Breast epithelium (tissue), 4 donors: Measurements from ENCODE around the gene BUB1B. TPM values are rescaled to one million over a fixed set of nuclear protein-coding genes. Genes with fewer than 3 reads are reported as not detected.

Experiments
- DNase-seq, 2 donors: peaks; one replicate each; pipeline ENCODE4 v3.0.0-alpha.2; 2019; ENCODE audit warnings: low spot score in 2 of 2
- H3K27ac ChIP-seq, 2 donors: fragments of 200-600 bp; sonication (generic) in 1 of 2; one replicate each; pipeline ENCODE4 v1.5.1; 2016 to 2019; ENCODE audit warnings: mild to moderate bottlenecking in 1 of 2
- H3K27me3 ChIP-seq, 2 donors: fragments of 200-600 bp; sonication (generic) in 1 of 2; one replicate each; pipeline versions ENCODE4 v1.5.1 to v1.6.0; 2017 to 2019; ENCODE audit warnings: control low read depth in 1 of 2, mild to moderate bottlenecking in 1 of 2
- H3K36me3 ChIP-seq: fragments of 200-600 bp; one replicate; pipeline ENCODE4 v1.5.1; 2019
- H3K4me1 ChIP-seq, 2 donors: fragments of 200-600 bp; sonication (generic); one replicate each; pipeline ENCODE4 v1.5.1; 2016 to 2019; ENCODE audit warnings: control low read depth in 1 of 2
- H3K4me3 ChIP-seq, 3 donors: fragments of 200-600 bp; sonication (generic); 1 replicate in 2 of 3; 2 replicates in 1 of 3; pipeline ENCODE4 v1.5.1; 2016 to 2019; ENCODE audit warnings: mild to moderate bottlenecking in 3 of 3, moderate library complexity in 2 of 3
- H3K9me3 ChIP-seq, 2 donors: fragments of 200-600 bp; sonication (generic) in 1 of 2; one replicate each; pipeline ENCODE4 v1.5.1; 2016 to 2019; ENCODE audit warnings: control low read depth in 1 of 2
- CTCF ChIP-seq, 3 donors: fragments of 450-650 bp; IDR thresholded peaks; one replicate each; pipeline ENCODE4 v1.5.1; 2016 to 2017; ENCODE audit warnings: antibody characterized with exemption in 3 of 3, mild to moderate bottlenecking in 3 of 3, moderate library complexity in 3 of 3
- POLR2A ChIP-seq: fragments of 450-650 bp; IDR thresholded peaks from one replicate; pipeline ENCODE4 v1.6.1; 2016; ENCODE audit warnings: antibody characterized with exemption, mild to moderate bottlenecking, moderate library complexity
- POLR2AphosphoS5 ChIP-seq, 3 donors: sonication (generic); formaldehyde crosslinking; IDR thresholded peaks; one replicate each; pipeline ENCODE4 v1.6.1; 2017; ENCODE audit warnings: antibody characterized with exemption in 3 of 3
- intact Hi-C: fragments of 100-400 bp; cut with DNase I; formaldehyde crosslinking; loops from one replicate; pipeline ENCODE4 v1.15.1; 2023; ENCODE audit warnings: low total_unique reads
- total RNA-seq, 3 donors: library from RNA; depleted of rRNA; stranded (reverse); fragments of >200 nt; gene quantifications; one replicate each; pipeline ENCODE4 v1.1.0, GENCODE V29; 2016

Gene BUB1B
- total RNA-seq, 3 donors from 2014 or later: 0.33 to 1.9 (median 1.4) TPM

GRCh38 chr15:40182358-40183029, 21.6 kb downstream of the BUB1B start:
- TF ChIP-seq POLR2AphosphoS5 (IDR thresholded peaks at IDR 0.05): no peak
- TF ChIP-seq POLR2A: no peak
- no peak for TF ChIP-seq CTCF (IDR thresholded peaks at IDR 0.05)
- intact Hi-C loops: no loop called here
- no peak for DNase-seq
- H3K4me1 ChIP-seq: no peaks in the 10 kb centered on the region
- H3K27ac ChIP-seq: no peak overlapping the region
- no peaks in the 10 kb centered on the region for H3K36me3 ChIP-seq
- no peaks in the 10 kb centered on the region for H3K27me3 ChIP-seq
- H3K4me3 ChIP-seq: no peak overlapping the region
- H3K9me3 ChIP-seq: no peaks in the 10 kb centered on the region

GRCh38 chr15:40183636-40184463, 23.0 kb downstream of the BUB1B start:
- Histone ChIP-seq H3K27ac (no peak overlapping the region), H3K36me3 (no peaks in the 10 kb centered on the region), H3K9me3 (no peaks in the 10 kb centered on the region), H3K4me1 (no peaks in the 10 kb centered on the region), H3K27me3 (no peaks in the 10 kb centered on the region), H3K4me3 (no peak overlapping the region)
- TF ChIP-seq CTCF (IDR thresholded peaks at IDR 0.05): no peak
- TF ChIP-seq POLR2AphosphoS5 (IDR thresholded peaks at IDR 0.05): no peak
- no peak for TF ChIP-seq POLR2A
- no peak for DNase-seq
- intact Hi-C loops: no loop called here

- no peaks in the 10 kb centered on the region for H3K36me3 ChIP-seq
- H3K9me3 ChIP-seq: no peaks in the 10 kb centered on the region
- no peaks in the 10 kb centered on the region for H3K4me1 ChIP-seq
- H3K4me3 ChIP-seq: no peak overlapping the region
- H3K27me3 ChIP-seq: no peaks in the 10 kb centered on the region
- TF ChIP-seq CTCF (IDR thresholded peaks at IDR 0.05) (no peak), POLR2A (no peak), POLR2AphosphoS5 (IDR thresholded peaks at IDR 0.05) (no peak)
- no peak overlapping the region for H3K27ac ChIP-seq
- intact Hi-C loops: no loop called here
- no peak for DNase-seq
These were observed 29.7 kb downstream of the BUB1B start for GRCh38 chr15:40190591-40190990.

GRCh38 chr15:40192942-40193341, 32.1 kb downstream of the BUB1B start:
- no peak overlapping the region for H3K4me3 ChIP-seq
- TF ChIP-seq POLR2A (no peak), CTCF (IDR thresholded peaks at IDR 0.05) (no peak), POLR2AphosphoS5 (IDR thresholded peaks at IDR 0.05) (no peak)

GRCh38 chr15:40197434-40197833, 36.6 kb downstream of the BUB1B start:
- Histone ChIP-seq H3K4me3 (no peak overlapping the region), H3K27me3 (no peaks in the 10 kb centered on the region), H3K4me1 (no peaks in the 10 kb centered on the region), H3K27ac (no peak overlapping the region), H3K9me3 (no peaks in the 10 kb centered on the region), H3K36me3 (no peaks in the 10 kb centered on the region)
- TF ChIP-seq POLR2AphosphoS5 (IDR thresholded peaks at IDR 0.05) (no peak), POLR2A (no peak), CTCF (IDR thresholded peaks at IDR 0.05) (no peak)
- DNase-seq: no peak
- intact Hi-C loops: no loop called here

More at GRCh38 chr15:40192942-40193341, 32.1 kb downstream of the BUB1B start:
- intact Hi-C loops: no loop called here
- Histone ChIP-seq H3K4me1 (no peaks in the 10 kb centered on the region), H3K36me3 (no peaks in the 10 kb centered on the region), H3K9me3 (no peaks in the 10 kb centered on the region), H3K27me3 (no peaks in the 10 kb centered on the region), H3K27ac (no peak overlapping the region)
- DNase-seq: no peak
